Prostate gland (tissue), 2 donors: ENCODE data around the gene SECTM1.

Source experiments
- CTCF ChIP-seq, 4 experiments: fragments of 200-600 bp in 2 of 4; fragments of 450-650 bp in 2 of 4; sonication (generic) in 2 of 4; IDR thresholded peaks; 1 replicate in 3 of 4; 2 replicates in 1 of 4; pipeline ENCODE4 v1.5.1; 2016 to 2019; ENCODE audit warnings: antibody characterized with exemption in 4 of 4, mild to moderate bottlenecking in 2 of 4, moderate library complexity in 2 of 4
- POLR2A ChIP-seq: fragments of 450-650 bp; IDR thresholded peaks from one replicate; pipeline ENCODE4 v1.6.1; 2016; ENCODE audit warnings: antibody characterized with exemption, mild to moderate bottlenecking
- POLR2AphosphoS5 ChIP-seq: sonication (generic); formaldehyde crosslinking; IDR thresholded peaks from one replicate; pipeline ENCODE4 v1.6.1; 2017; ENCODE audit warnings: antibody characterized with exemption

DNA sequence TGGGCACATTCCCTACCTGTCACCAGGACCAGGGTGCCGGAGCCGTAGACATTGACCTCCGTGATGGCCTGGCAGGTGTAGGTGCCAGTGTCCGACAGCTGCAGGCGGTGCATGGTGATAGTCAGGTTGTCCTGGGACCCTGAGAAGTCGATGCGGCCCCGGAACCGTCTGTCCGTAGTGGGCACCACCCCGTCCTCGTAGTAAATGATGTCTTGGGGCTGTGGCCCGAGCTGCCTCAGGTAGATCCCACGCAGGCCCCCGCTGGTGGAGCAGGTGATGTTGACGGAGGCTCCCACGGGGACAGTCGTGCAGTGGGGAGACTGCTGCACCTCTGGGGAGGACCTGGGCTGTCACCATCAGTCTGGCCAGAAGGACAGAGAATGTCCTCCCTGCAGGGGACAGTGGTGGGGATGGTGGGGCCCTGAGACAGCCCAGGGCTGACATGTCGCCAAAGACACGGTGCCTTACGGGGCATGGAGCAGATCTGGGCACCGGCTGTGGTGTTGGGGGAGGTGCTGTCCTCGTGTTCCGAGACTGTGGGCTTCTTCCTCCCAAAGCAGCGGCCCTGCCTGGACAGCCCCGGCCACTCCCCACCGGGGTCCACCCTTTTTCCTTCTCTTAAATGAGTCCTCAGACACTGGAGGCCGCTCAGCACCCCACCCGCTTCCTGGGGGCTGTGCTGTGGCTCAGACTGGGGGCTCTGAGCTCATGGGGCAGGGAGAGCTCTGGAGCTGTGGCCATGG is 16.7 kb downstream of the SECTM1 start:
- TF ChIP-seq POLR2AphosphoS5, result no peak
- no peak for TF ChIP-seq POLR2A
- TF ChIP-seq CTCF (IDR thresholded peaks at IDR 0.05), result no peak
